HG02852 (cell line): ENCODE results near the gene CYP4F3.
"Not testable (repeated sequence)": the region's sequence is repeated elsewhere in the genome, so short reads cannot be mapped to it uniquely, and the experiment has no call there.

Source experiments
- ATAC-seq: cut with Tn5 transposase; IDR thresholded peaks from one replicate; pipeline ENCODE4 v1.9.1; 2021; ENCODE audit warnings: mild to moderate bottlenecking, moderate library complexity; ENCODE audit not compliant: unreplicated experiment

Gene CYP4F3

DNA sequence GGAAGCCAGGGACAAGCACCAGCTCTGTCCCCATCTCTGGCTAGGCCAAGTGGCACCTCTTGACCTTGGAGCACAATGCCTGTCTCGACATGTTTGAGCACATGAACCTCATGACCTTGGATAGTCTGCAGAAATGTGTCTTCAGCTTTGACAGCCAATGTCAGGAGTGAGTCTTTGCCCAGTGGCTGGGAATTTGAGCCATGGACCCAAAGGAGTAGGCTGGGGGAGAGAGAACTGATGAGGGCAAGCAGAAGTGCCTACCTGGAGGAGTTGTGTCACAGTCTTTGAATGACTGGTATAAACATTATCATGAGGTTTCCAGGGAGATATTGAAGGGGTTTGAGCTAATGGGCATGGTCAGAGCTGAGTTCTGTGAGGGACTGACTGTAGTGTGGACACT lies 25.5 kb downstream of the CYP4F3 start:
- ATAC-seq: no peak

DNA sequence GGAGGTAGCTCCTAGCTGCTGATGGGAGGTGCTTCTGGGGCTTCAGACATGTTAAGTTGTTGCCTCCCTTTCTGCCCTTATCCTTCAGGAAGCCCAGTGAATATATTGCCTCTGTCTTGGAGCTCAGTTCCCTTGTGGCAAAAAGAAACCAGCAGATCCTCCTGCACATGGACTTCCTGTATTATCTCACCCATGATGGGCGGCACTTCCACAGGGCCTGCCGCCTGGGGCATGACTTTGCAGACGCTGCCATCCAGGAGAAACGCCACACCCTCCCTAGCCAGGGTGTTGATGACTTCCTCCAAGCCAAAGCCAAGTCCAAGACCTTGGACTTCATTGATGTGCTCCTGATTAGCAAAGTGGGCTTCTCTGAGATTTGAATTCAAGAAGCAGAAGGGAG lies 26.2 kb downstream of the CYP4F3 start:
- ATAC-seq: no peak

GRCh38 chr19:15669440-15669839 lies 28.7 kb downstream of the CYP4F3 start:
- no peak for ATAC-seq

DNA sequence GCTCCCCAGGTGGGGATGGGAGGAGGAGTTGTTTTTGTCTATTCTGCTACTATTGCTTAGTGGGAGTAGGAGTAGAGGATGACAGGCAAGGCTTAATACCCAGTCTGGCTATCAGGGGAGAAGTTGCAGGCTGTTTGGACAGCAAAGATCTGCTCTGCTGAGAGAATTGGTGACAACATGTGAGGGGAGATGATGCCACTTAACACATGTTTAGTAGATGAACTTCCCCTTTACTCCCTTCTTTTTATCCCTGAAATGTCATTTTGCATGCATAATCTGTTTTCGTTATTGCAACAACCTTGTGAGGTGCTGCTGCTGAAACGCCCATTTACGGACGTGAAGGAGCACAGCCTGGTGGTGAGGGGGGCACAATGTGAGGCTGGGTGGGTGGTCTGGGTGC lies 29.2 kb downstream of the CYP4F3 start:
- ATAC-seq: no peak

GRCh38 chr19:15671237-15671821 lies 30.6 kb downstream of the CYP4F3 start:
- ATAC-seq: no peak

- ATAC-seq: no peak
Observed at GRCh38 chr19:15671891-15672579, 31.3 kb downstream of the CYP4F3 start.

GRCh38 chr19:15672580-15673175 lies 32.0 kb downstream of the CYP4F3 start, which contains the start of gene CYP4F12:
TSS of gene CYP4F12 (plus strand) at chr19:15673087. CDS start at chr19:15673530, 443 bp downstream.
- no peak for ATAC-seq

GRCh38 chr19:15673176-15673654 lies 32.5 kb downstream of the CYP4F3 start:
- ATAC-seq: no peak

DNA sequence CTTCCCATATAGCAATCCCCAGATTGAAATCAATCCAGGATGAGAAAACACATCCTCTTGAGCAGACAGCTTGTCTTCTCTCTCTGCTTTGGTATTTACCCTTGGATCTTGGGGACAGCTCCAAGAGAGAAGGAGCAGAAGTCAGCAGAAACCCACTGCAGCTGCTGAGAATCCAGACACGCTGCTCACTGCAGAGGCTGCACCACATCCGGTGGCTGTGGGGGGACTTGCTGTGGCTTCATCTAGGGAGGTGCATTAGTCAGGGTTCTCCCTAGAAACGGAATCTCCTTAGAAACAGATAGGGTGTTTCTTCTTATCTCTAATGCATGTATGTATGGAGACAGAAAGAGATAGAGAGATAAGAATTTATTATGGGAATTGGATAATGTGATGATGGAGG lies 34.9 kb downstream of the CYP4F3 start:
- no peak for ATAC-seq

GRCh38 chr19:15679089-15679488 lies 38.4 kb downstream of the CYP4F3 start:
- no peak for ATAC-seq

DNA sequence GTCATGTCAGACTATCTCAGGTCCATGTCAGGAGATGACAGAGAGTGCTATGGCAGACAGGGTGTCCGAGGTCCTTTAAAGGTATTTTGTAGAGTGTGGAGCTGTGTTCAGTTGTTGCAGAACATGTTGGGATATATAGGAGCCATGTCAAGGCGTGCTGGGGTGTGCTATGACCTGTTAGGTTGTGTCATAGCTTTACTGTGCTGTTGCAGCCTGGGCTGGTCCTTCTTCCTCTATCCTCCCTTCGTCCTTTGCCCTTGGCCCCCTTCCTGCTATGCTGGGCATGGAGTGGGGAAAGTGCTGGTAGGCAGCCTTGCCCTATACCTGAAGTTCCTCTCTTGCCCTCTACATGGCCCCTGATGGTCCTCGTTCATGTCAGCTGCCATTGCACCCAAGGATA lies 39.2 kb downstream of the CYP4F3 start:
- ATAC-seq: not testable (repeated sequence)

- no peak for ATAC-seq
Observed at GRCh38 chr19:15680478-15681322, 40.0 kb downstream of the CYP4F3 start.

GRCh38 chr19:15683411-15683810 lies 42.7 kb downstream of the CYP4F3 start:
- no peak for ATAC-seq

DNA sequence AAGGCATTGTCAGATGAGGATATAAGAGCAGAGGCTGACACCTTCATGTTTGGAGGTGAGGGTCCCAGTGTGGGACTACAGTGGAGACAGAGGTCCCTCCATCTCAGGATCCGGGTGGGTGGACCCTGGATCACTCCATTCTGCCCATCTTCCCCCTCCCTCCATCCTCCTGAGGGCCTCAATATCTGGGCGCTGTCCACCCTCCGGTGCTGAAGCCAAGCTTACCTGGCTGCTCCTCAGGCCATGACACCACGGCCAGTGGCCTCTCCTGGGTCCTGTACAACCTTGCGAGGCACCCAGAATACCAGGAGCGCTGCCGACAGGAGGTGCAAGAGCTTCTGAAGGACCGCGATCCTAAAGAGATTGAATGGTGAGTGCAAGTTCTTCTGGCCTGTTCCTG lies 44.1 kb downstream of the CYP4F3 start:
- no peak for ATAC-seq

GRCh38 chr19:15696654-15697194 lies 56.0 kb downstream of the CYP4F3 start:
- no peak for ATAC-seq

- no peak for ATAC-seq
Observed at GRCh38 chr19:15701757-15702533, 61.2 kb downstream of the CYP4F3 start.

GRCh38 chr19:15702534-15702930 lies 61.8 kb downstream of the CYP4F3 start:
- ATAC-seq: no peak
